BLaER1 treated with 17β-estradiol and CSF1 and Interleukin-3, amounts not matched to agents 10 nM and 100 nM (cell line): ENCODE measurements around the gene ARRB1.
"Not testable (repeated sequence)": the region's sequence is repeated elsewhere in the genome, so short reads cannot be mapped to it uniquely, and the experiment has no call there.

Experiments used
- H3K27ac ChIP-seq, 11 experiments: shearing (Covaris generic); formaldehyde crosslinking; 2 replicates each; pipeline ENCODE4 v1.8.1; 2022
- H3K27me3 ChIP-seq, 11 experiments: shearing (Covaris generic); formaldehyde crosslinking; 2 replicates each; pipeline ENCODE4 v1.8.1; 2022
- H3K36me3 ChIP-seq, 11 experiments: shearing (Covaris generic); formaldehyde crosslinking; 2 replicates each; pipeline ENCODE4 v1.8.1; 2022
- H3K4me1 ChIP-seq, 10 experiments: shearing (Covaris generic); formaldehyde crosslinking; 2 replicates each; pipeline ENCODE4 v1.8.1; 2022
- H3K4me2 ChIP-seq, 11 experiments: shearing (Covaris generic); formaldehyde crosslinking; 2 replicates each; pipeline ENCODE4 v1.8.1; 2022
- H3K4me3 ChIP-seq, 10 experiments: shearing (Covaris generic); formaldehyde crosslinking; 2 replicates each; pipeline ENCODE4 v1.8.1; 2022
- H3K9ac ChIP-seq, 11 experiments: shearing (Covaris generic); formaldehyde crosslinking; 2 replicates each; pipeline ENCODE4 v1.8.1; 2022
- H3K9me3 ChIP-seq, 11 experiments: shearing (Covaris generic); formaldehyde crosslinking; replicated peaks in 1 of 11; 2 replicates each; pipeline ENCODE4 v1.8.1; 2022
- H4K20me1 ChIP-seq, 11 experiments: shearing (Covaris generic); formaldehyde crosslinking; 2 replicates each; pipeline ENCODE4 v1.8.1; 2022
- Cebpa-rat ChIP-seq, 11 experiments: shearing (Covaris generic); IDR thresholded peaks; 2 replicates each; pipeline ENCODE4 v1.8.1; 2022

Gene ARRB1

DNA sequence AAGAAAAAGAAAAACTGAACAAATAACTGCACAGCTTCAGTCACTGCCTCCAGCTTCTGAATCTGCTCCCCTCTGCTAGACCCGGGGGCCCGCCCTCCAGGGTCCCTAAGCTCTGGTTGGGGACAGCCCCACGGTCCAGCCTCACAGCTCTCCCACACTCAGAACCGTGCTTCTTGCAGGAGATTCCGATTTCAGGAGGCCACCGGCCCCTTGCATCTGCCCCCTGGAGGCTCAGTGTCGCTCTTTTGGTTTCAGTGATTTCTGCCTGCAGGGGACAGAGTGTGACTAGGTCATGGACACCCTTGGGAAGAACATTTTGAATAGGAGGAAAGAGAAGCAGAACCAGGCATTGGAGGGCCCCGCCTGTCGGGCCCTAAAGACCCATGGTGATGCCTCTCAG lies 24.7 kb upstream of the ARRB1 start:
- TF ChIP-seq Cebpa-rat (IDR thresholded peaks at IDR 0.05) = no peak
- Histone ChIP-seq H3K4me2 (no peak overlapping the region; a peak in 1 of 22 replicates), H3K4me1 (peaks cover 0 to 32% (median 7%) of the 10 kb centered on the region in 10 experiments; a peak in 16 of 20 replicates), H3K4me3 (no peak overlapping the region), H3K27me3 (no peaks in the 10 kb centered on the region), H4K20me1 (no peaks in the 10 kb centered on the region), H3K9ac (no peak overlapping the region; a peak in 1 of 22 replicates), H3K36me3 (no peaks in the 10 kb centered on the region), H3K27ac (no peak overlapping the region), H3K9me3 (no peaks in the 10 kb centered on the region)

DNA sequence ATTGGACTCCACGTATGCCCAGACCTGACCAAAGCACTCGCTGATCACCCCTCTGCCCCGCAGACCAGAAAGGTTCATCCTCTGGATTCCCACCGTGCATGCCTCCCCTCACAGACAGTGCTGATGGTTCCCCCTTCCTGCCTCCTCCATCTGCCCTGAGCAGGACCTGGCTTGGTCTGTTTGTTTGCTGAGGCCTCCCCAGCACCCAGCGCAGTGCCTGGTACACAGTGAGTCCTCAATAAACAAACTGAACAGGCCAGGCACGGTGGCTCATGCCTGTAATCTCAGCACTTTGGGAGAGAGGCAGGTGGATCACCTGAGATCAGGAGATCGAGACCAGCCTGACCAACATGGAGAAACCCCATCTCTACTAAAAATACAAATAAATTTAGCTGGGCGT lies 24.2 kb upstream of the ARRB1 start:
- TF ChIP-seq Cebpa-rat (IDR thresholded peaks at IDR 0.05) = no peak
- Histone ChIP-seq H3K27me3 (no peaks in the 10 kb centered on the region), H3K4me1 (peaks cover 0 to 31% (median 2%) of the 10 kb centered on the region in 10 experiments; a peak in 11 of 20 replicates), H3K4me2 (no peak overlapping the region), H3K9ac (no peak overlapping the region), H3K27ac (no peak overlapping the region), H3K4me3 (no peak overlapping the region), H3K9me3 (no peaks in the 10 kb centered on the region), H4K20me1 (no peaks in the 10 kb centered on the region), H3K36me3 (no peaks in the 10 kb centered on the region)

DNA sequence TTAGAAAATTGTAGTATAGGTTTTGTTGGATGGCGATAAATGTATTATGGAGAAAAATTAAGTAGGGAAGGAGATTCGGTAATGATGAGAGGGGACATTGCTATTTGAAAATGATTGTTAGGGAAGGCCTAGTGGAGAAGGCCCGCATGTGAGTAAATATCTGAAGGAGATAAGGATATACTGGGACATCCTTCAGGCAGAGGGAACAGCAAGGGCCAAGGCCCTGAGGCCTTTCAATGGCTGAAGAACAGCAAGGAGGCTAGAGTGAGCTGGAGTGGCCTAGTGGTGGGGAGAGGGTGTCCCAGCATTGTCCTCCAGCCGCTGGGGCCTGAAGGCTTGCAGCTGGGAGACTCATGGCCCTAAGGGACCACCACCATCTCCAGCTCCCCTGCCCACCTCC lies 23.2 kb upstream of the ARRB1 start:
- no peak for TF ChIP-seq Cebpa-rat (IDR thresholded peaks at IDR 0.05)
- Histone ChIP-seq H3K4me2 (no peak overlapping the region), H3K27ac (no peak overlapping the region), H4K20me1 (no peaks in the 10 kb centered on the region), H3K36me3 (no peaks in the 10 kb centered on the region), H3K9ac (no peak overlapping the region), H3K4me1 (peaks cover 5 to 36% (median 8%) of the 10 kb centered on the region in 10 experiments), H3K4me3 (no peak overlapping the region), H3K27me3 (no peaks in the 10 kb centered on the region), H3K9me3 (no peaks in the 10 kb centered on the region)

DNA sequence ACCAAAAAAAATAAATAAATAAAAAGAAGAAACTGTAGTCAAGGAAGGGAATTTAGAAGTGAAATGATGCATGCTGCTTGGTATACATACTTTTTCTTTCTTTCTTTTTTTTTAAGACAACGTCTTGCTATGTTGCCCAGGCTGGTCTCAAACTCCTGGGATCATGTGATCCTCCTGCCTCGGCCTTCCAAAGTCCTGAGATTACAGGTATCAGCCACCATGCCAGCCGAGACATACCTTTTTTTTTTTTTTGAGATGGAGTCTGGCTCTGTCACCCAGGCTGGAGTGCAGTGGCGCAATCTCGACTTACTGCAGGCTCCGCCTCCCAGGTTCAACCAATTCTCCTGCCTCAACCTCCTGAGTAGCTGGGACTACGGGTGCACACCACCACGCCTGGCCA lies 21.7 kb upstream of the ARRB1 start:
- peaks cover 11 to 50% (median 15%) of the 10 kb centered on the region in 10 experiments for H3K4me1 ChIP-seq
- no peak overlapping the region for H3K27ac ChIP-seq
- H3K36me3 ChIP-seq = no peaks in the 10 kb centered on the region
- no peak overlapping the region for H3K9ac ChIP-seq
- H3K27me3 ChIP-seq = no peaks in the 10 kb centered on the region
- peaks cover 0 to 13% (median 11%) of the 10 kb centered on the region in 11 experiments; a peak in 13 of 22 replicates for H3K9me3 ChIP-seq
- H3K4me3 ChIP-seq = no peak overlapping the region
- no peaks in the 10 kb centered on the region for H4K20me1 ChIP-seq
- no peak for TF ChIP-seq Cebpa-rat (IDR thresholded peaks at IDR 0.05)
- peak overlapping the region in 2 of 11 experiments; percentile 74 to 76; a peak in 2 of 22 replicates for H3K4me2 ChIP-seq

DNA sequence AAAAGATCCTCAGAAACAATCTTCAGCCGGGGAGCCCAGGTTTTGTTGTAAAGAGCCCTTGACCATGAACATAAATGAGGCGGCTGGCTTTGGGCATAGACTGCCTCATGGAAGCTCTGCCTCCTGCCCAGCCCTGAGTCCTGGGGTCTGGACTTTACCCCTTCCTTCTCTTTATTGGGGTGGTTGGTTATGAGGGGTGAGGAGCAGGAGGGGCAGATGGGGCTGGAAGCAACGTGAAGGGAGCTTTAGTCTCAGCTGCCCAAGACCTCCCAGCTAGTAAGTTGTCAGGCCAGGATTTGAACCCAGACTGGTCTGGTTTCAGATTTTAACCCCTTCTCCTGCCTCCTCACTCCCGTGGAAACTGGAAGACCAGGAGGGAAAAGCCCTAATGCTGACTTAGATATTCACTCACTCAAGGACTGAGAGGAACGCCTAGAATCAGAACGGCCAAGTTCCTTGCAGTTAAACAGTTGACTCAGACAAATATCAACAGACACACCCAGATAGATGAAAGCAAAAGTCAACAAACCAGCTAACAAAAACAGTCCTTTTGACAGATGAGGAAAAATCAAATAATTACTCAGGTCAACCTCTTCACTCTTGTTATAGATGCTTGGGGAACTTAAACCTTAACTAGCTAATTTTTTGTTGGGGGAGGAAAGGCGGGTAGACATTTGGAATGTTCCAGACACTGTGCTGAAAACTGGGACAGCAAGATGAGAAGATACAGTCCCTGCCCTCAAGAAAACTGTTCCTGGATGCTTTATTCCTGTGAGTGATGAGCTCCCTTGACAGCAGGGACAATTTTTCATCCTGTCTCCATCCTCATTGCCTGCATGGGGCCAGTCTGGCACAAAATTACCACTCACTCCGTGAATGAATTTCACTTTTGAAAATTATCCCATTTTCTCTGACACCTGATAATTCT lies 20.8 kb upstream of the ARRB1 start:
- H3K9ac ChIP-seq = no peak overlapping the region
- H3K4me1 ChIP-seq = peaks cover 11 to 56% (median 15%) of the 10 kb centered on the region in 10 experiments
- no peaks in the 10 kb centered on the region for H4K20me1 ChIP-seq
- no peaks in the 10 kb centered on the region for H3K36me3 ChIP-seq
- H3K4me3 ChIP-seq = no peak overlapping the region
- peaks cover 0 to 21% (median 15%) of the 10 kb centered on the region in 11 experiments; a peak in 13 of 22 replicates for H3K9me3 ChIP-seq
- H3K4me2 ChIP-seq = peak overlapping the region in 3 of 11 experiments; percentile 41 to 76 (median 74); a peak in 6 of 22 replicates
- peak overlapping the region in 2 of 11 experiments; percentile 13 to 34; a peak in 2 of 22 replicates for H3K27ac ChIP-seq
- no peaks in the 10 kb centered on the region for H3K27me3 ChIP-seq
- no peak for TF ChIP-seq Cebpa-rat (IDR thresholded peaks at IDR 0.05)

DNA sequence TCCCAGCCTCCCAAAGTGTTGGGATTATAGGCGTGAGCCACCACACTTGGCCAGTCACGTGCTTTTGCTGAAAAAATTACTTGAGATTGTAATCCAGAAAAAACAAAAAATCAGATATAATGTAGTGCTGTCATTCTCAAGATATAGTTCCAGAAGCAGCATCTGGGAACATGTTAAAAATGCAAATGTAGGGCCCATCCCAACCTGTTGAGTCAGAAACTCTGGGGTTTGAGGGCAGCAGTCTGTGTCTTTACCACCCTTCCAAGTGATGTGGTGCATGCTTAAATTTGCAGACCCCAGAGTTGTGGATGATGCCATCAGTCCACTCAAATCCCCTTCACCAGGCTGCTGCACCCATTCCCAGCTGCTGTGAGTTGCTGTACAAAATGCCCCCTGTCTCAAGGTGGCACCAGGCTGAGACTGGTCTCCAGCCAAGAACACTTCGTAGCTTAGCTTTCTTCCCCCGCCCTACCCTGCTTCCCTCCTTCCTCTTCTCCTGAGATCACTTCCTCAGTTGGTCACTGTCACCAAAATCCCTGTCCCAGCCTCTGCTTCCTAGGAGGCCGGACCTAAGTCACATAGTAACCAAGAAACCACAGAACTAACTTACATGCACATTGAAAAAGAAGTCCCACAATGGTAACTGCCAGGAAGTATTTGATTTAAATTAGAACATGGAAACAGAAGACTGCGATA lies 18.2 kb upstream of the ARRB1 start:
- TF ChIP-seq Cebpa-rat (IDR thresholded peaks at IDR 0.05) = no peak
- peak overlapping the region in 7 of 11 experiments; percentile 6 to 59 (median 21); a peak in 8 of 22 replicates for H3K27ac ChIP-seq
- H3K4me2 ChIP-seq = peak overlapping the region; percentile 45 to 81 (median 63)
- peak overlapping the region in 1 of 11 experiments; percentile 11; a peak in 1 of 22 replicates for H3K9ac ChIP-seq
- peak overlapping the region in 2 of 10 experiments; percentile 0 to 11; a peak in 1 of 20 replicates for H3K4me3 ChIP-seq
- H4K20me1 ChIP-seq = no peaks in the 10 kb centered on the region
- no peaks in the 10 kb centered on the region for H3K36me3 ChIP-seq
- peaks cover 11 to 74% (median 17%) of the 10 kb centered on the region in 10 experiments for H3K4me1 ChIP-seq
- H3K27me3 ChIP-seq = no peaks in the 10 kb centered on the region
- H3K9me3 ChIP-seq = peaks cover 0 to 22% (median 15%) of the 10 kb centered on the region in 11 experiments; a peak in 13 of 22 replicates

DNA sequence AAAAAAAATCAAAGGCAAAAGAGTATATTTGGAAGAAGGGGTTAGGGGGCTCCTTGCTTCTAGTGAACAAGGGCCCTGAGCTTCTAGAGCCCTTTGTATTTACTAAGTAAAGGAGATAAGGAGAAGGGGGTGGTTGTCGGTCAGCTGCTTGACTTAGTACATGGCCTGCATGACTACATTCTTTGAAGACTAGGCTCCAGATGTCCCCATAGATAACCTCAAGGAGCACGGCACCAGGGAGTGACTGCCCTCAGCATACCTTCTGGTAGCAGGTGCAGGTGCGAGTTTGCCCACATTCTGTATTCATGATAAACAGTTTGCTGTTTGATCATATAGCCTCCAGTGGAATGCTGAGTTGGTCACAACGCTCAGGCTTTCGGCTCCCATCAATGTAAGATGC lies 15.4 kb upstream of the ARRB1 start:
- not testable (repeated sequence) for H3K9ac ChIP-seq, H3K27me3 ChIP-seq, H3K4me3 ChIP-seq, H4K20me1 ChIP-seq, H3K36me3 ChIP-seq
- Histone ChIP-seq H3K4me2 (peak overlapping the region in 2 of 11 experiments; percentile 72 to 87; a peak in 5 of 22 replicates), H3K9me3 (peaks cover 0 to 22% (median 15%) of the 10 kb centered on the region in 11 experiments; a peak in 13 of 22 replicates), H3K4me1 (peaks cover 11 to 62% (median 17%) of the 10 kb centered on the region in 10 experiments), H3K27ac (peak overlapping the region in 1 of 11 experiments; percentile 73; a peak in 2 of 22 replicates)

DNA sequence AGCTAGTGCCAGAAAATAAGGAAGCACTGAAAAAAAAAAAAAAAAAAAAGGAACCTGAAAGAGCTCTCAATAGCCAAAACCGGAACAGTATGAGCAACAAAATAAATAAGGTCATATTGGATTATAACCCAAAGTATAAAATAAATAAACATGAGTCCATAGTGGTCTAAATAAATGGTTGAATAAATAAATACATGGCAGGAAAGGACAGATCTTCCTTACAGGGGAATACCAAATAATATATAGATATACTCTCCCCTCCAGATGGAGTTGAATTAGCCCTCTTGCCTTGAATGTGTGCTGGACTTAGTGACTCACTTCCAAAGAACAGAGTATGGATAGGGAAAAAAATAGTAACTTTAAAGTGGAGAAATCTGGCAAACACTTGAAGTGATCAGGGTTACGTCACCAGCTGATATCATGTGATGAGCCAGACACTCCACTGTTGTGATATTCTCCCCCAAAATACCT lies 14.3 kb upstream of the ARRB1 start:
- H3K36me3 ChIP-seq = no peaks in the 10 kb centered on the region
- TF ChIP-seq Cebpa-rat (IDR thresholded peaks at IDR 0.05) = no peak
- peak overlapping the region in 3 of 11 experiments; percentile 46 to 73 (median 65); a peak in 6 of 22 replicates for H3K27ac ChIP-seq
- peak overlapping the region in 3 of 11 experiments; percentile 62 to 87 (median 72); a peak in 6 of 22 replicates for H3K4me2 ChIP-seq
- H4K20me1 ChIP-seq = no peaks in the 10 kb centered on the region
- peaks cover 0 to 22% (median 15%) of the 10 kb centered on the region in 11 experiments; a peak in 13 of 22 replicates for H3K9me3 ChIP-seq
- H3K4me1 ChIP-seq = peaks cover 11 to 54% (median 17%) of the 10 kb centered on the region in 10 experiments
- H3K27me3 ChIP-seq = no peaks in the 10 kb centered on the region
- peak overlapping the region in 3 of 11 experiments; percentile 13 to 51 (median 48); a peak in 3 of 22 replicates for H3K9ac ChIP-seq
- no peak overlapping the region for H3K4me3 ChIP-seq

DNA sequence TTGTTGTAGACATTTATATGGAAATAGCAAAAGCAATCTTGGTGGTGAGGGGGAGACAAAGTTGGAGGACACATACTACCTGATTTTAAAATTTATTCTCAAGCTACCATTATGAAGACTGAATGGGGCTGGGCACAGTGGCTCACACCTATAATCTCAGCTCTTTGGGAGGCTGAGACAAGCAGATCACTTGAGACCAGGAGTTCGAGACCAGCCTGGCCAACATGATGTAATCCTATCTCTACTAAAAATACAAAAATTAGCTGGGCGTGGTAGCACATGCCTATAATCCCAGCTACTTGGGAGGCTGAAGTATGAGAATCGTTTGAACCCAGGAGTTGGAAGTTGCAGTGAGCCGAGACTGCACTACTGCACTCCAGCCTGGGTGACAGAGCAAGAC lies 10.8 kb upstream of the ARRB1 start:
- peaks cover 0 to 25% (median 3%) of the 10 kb centered on the region in 10 experiments; a peak in 9 of 20 replicates for H3K4me1 ChIP-seq
- H3K4me2 ChIP-seq, H4K20me1 ChIP-seq, H3K27ac ChIP-seq, H3K36me3 ChIP-seq, H3K27me3 ChIP-seq, H3K9ac ChIP-seq, H3K4me3 ChIP-seq, H3K9me3 ChIP-seq: not testable (repeated sequence)
